PFSK-1 (cell line): ENCODE measurements around the gene DNPH1.

ENCODE experiments used
- POLR2AphosphoS5 ChIP-seq: IDR thresholded peaks from 2 replicates; pipeline ENCODE4 v1.6.1; 2012; ENCODE audit warnings: low read depth, mild to moderate bottlenecking, control low read depth, low read length, moderate library complexity
- REST ChIP-seq, 2 experiments: IDR thresholded peaks; 2 replicates each; pipeline versions ENCODE4 v1.6.1 to v1.8.0; 2011 to 2012; ENCODE audit warnings: low read depth in 2 of 2, low read length in 2 of 2, control low read depth in 1 of 2, inconsistent platforms in 1 of 2, mild to moderate bottlenecking in 1 of 2, moderate library complexity in 1 of 2; ENCODE audit not compliant: insufficient read depth in 1 of 2
- SIN3A ChIP-seq: IDR thresholded peaks from 2 replicates; pipeline ENCODE4 v1.6.1; 2012; ENCODE audit warnings: mild to moderate bottlenecking, low read length, moderate library complexity, borderline replicate concordance; ENCODE audit not compliant: insufficient read depth
- TAF1 ChIP-seq: IDR thresholded peaks from 2 replicates; pipeline ENCODE4 v1.6.1; 2012; ENCODE audit warnings: low read length, control low read depth, borderline replicate concordance; ENCODE audit not compliant: insufficient read depth

- no peak for TF ChIP-seq POLR2AphosphoS5
- TF ChIP-seq SIN3A, result no peak
- TF ChIP-seq TAF1, result no peak
- TF ChIP-seq REST (IDR thresholded peaks at IDR 0.05; ENCODE audit: insufficient read depth in 1 of 2, low read depth in 2 of 2, low read length in 2 of 2), result no peak
These were observed 39.0 kb upstream of the DNPH1 start for GRCh38 chr6:43268355-43268700.
